HG02763 (cell line): Measurements from ENCODE around the gene SUMF1.
"Not testable (repeated sequence)": the region's sequence is repeated elsewhere in the genome, so short reads cannot be mapped to it uniquely, and the experiment has no call there.

Experiments used
- ATAC-seq: cut with Tn5 transposase; IDR thresholded peaks from one replicate; pipeline ENCODE4 v1.9.1; 2021; ENCODE audit warnings: mild to moderate bottlenecking, moderate library complexity; ENCODE audit not compliant: unreplicated experiment

SUMF1 gene

GRCh38 chr3:4340411-4341335, 126.4 kb downstream of the SUMF1 start:
- no peak for ATAC-seq

- ATAC-seq: no peak
Observed at GRCh38 chr3:4340077-4340410, 127.0 kb downstream of the SUMF1 start.

- no peak for ATAC-seq
Observed at GRCh38 chr3:4338751-4339150, 128.3 kb downstream of the SUMF1 start.

GRCh38 chr3:4336850-4337546, 130.1 kb downstream of the SUMF1 start:
- ATAC-seq: no peak

- ATAC-seq: no peak
Observed at GRCh38 chr3:4335840-4336562, 131.1 kb downstream of the SUMF1 start.

- ATAC-seq: no peak
Observed at GRCh38 chr3:4334548-4334947, 132.5 kb downstream of the SUMF1 start.

- no peak for ATAC-seq
Observed at GRCh38 chr3:4332991-4333390, 134.1 kb downstream of the SUMF1 start.

- no peak for ATAC-seq
Observed at GRCh38 chr3:4332574-4332973, 134.5 kb downstream of the SUMF1 start.

- ATAC-seq: no peak
Observed at GRCh38 chr3:4332111-4332510, 135.0 kb downstream of the SUMF1 start.

- ATAC-seq: not testable (repeated sequence)
Observed at GRCh38 chr3:4329806-4330205, 137.3 kb downstream of the SUMF1 start.

GRCh38 chr3:4326868-4327267, 140.2 kb downstream of the SUMF1 start:
- no peak for ATAC-seq

- no peak for ATAC-seq
Observed at GRCh38 chr3:4323246-4324027, 143.6 kb downstream of the SUMF1 start.

- ATAC-seq: no peak
Observed at GRCh38 chr3:4322635-4323034, 144.4 kb downstream of the SUMF1 start.

GRCh38 chr3:4321732-4322131, 145.3 kb downstream of the SUMF1 start:
- no peak for ATAC-seq

- ATAC-seq: no peak
Observed at GRCh38 chr3:4320096-4320911, 146.8 kb downstream of the SUMF1 start.

- no peak for ATAC-seq
Observed at GRCh38 chr3:4314688-4315087, 152.4 kb downstream of the SUMF1 start.

- ATAC-seq: no peak
Observed at GRCh38 chr3:4313606-4314293, 153.3 kb downstream of the SUMF1 start.

GRCh38 chr3:4311496-4311895, 155.6 kb downstream of the SUMF1 start:
- ATAC-seq: no peak
